NCI-H128 (cell line): ENCODE results near the gene CNR1.
"Not testable (repeated sequence)": the region's sequence is repeated elsewhere in the genome, so short reads cannot be mapped to it uniquely, and the experiment has no call there.

Experiments used
- DNase-seq: peaks from one replicate; lab custom pipeline; 2025; ENCODE audit not compliant: unreplicated experiment; lab: John Stamatoyannopoulos, UW

CNR1 gene

GRCh38 chr6:88165844-88166492 lies at the start of gene CNR1:
TSS of gene CNR1 (minus strand) at chr6:88166347. CDS start at chr6:88145274, 21,073 bp downstream.
- DNase-seq = no peak

- DNase-seq = no peak
Observed at GRCh38 chr6:88211446-88211845, 45.3 kb upstream of the CNR1 start.

- no peak for DNase-seq
Observed at GRCh38 chr6:88209301-88209700, 43.2 kb upstream of the CNR1 start.

GRCh38 chr6:88208726-88209125 lies 42.6 kb upstream of the CNR1 start:
- no peak for DNase-seq

GRCh38 chr6:88201734-88202133 lies 35.6 kb upstream of the CNR1 start:
- not testable (repeated sequence) for DNase-seq

GRCh38 chr6:88184921-88185320 lies 18.8 kb upstream of the CNR1 start:
- DNase-seq = no peak

GRCh38 chr6:88183471-88183870 lies 17.3 kb upstream of the CNR1 start:
- no peak for DNase-seq

- DNase-seq = no peak
Observed at GRCh38 chr6:88179692-88180091, 13.5 kb upstream of the CNR1 start.

GRCh38 chr6:88177961-88178464 lies 11.9 kb upstream of the CNR1 start:
- DNase-seq = no peak

GRCh38 chr6:88174906-88175305 lies 8.8 kb upstream of the CNR1 start:
- no peak for DNase-seq

- no peak for DNase-seq
Observed at GRCh38 chr6:88171312-88171711, 5.2 kb upstream of the CNR1 start.

- no peak for DNase-seq
Observed at GRCh38 chr6:88168362-88168761, 2.2 kb upstream of the CNR1 start.

- no peak for DNase-seq
Observed at GRCh38 chr6:88167352-88167937, 1.3 kb upstream of the CNR1 start.

- no peak for DNase-seq
Observed at GRCh38 chr6:88166493-88167351, 575 bp upstream of the CNR1 start.

GRCh38 chr6:88165087-88165843 lies 882 bp downstream of the CNR1 start:
- no peak for DNase-seq

- DNase-seq = no peak
Observed at GRCh38 chr6:88164061-88164460, 2.1 kb downstream of the CNR1 start.

GRCh38 chr6:88163616-88164015 lies 2.5 kb downstream of the CNR1 start:
- DNase-seq = no peak

- no peak for DNase-seq
Observed at GRCh38 chr6:88161940-88162339, 4.2 kb downstream of the CNR1 start.

GRCh38 chr6:88157106-88157505 lies 9.0 kb downstream of the CNR1 start:
- no peak for DNase-seq

- no peak for DNase-seq
Observed at GRCh38 chr6:88145298-88145963, 20.7 kb downstream of the CNR1 start.
